ENCODE results near the gene RSPRY1.

GRCh38 chr16:57184113-57184512, 2.0 kb upstream of the RSPRY1 start:
- TF ChIP-seq CTCF (IDR thresholded peaks at IDR 0.05) (no peak), POLR2AphosphoS5 (IDR thresholded peaks at IDR 0.05) (no peak), POLR2A (IDR thresholded peaks at IDR 0.05) (no peak)

Measured in gastroesophageal sphincter (tissue), 3 donors.